Keratinocyte (primary cell): ENCODE measurements around the gene NLRP5. TPM values are rescaled to one million over a fixed set of nuclear protein-coding genes. Genes with fewer than 3 reads are reported as not detected.
"Not testable (repeated sequence)": the region's sequence is repeated elsewhere in the genome, so short reads cannot be mapped to it uniquely, and the experiment has no call there.

ENCODE experiments used
- DNase-seq: peaks from one replicate; pipeline ENCODE4 v3.0.0-alpha.2; 2011; ENCODE audit warnings: low read depth, missing footprints, low spot score
- FAIRE-seq: peaks from 2 replicates; lab custom pipeline; 2011; peaks lifted over from hg19 to GRCh38; lab: Jason Lieb, UNC
- H2AFZ ChIP-seq: 2 replicates; pipeline ENCODE4 v1.6.0; 2012; ENCODE audit warnings: low read length, control low read depth, inconsistent platforms; ENCODE audit not compliant: control insufficient read depth
- H3K27ac ChIP-seq: 2 replicates; pipeline ENCODE4 v1.5.1; 2011; ENCODE audit warnings: low read length; ENCODE audit not compliant: control insufficient read depth, insufficient read depth
- H3K27me3 ChIP-seq: 3 replicates; pipeline ENCODE4 v1.6.0; 2011; ENCODE audit warnings: low read length; ENCODE audit not compliant: control insufficient read depth, insufficient read depth; ENCODE audit errors: extremely low read depth
- H3K36me3 ChIP-seq, 2 experiments: 2 replicates in 1 of 2; 3 replicates in 1 of 2; pipeline ENCODE4 v1.5.1; 2011; ENCODE audit warnings: low read length in 2 of 2, mild to moderate bottlenecking in 1 of 2; ENCODE audit not compliant: control insufficient read depth in 2 of 2, insufficient read depth in 2 of 2; ENCODE audit errors: extremely low read depth in 1 of 2
- H3K4me1 ChIP-seq: 3 replicates; pipeline ENCODE4 v1.5.1; 2011; ENCODE audit warnings: low read length; ENCODE audit not compliant: control insufficient read depth, insufficient read depth; ENCODE audit errors: extremely low read depth
- H3K4me2 ChIP-seq: 3 replicates; pipeline ENCODE4 v1.6.0; 2011; ENCODE audit warnings: low read depth, low read length; ENCODE audit not compliant: control insufficient read depth, insufficient read depth; ENCODE audit errors: extremely low read depth
- H3K4me3 ChIP-seq, 3 experiments: fragments of 200-600 bp in 1 of 3; sonication (generic) in 1 of 3; 2 replicates in 2 of 3; 3 replicates in 1 of 3; pipeline ENCODE4 v1.5.1; 2011 to 2016; ENCODE audit warnings: low read length in 3 of 3, mild to moderate bottlenecking in 3 of 3, control low read depth in 2 of 3, inconsistent platforms in 1 of 3, low read depth in 1 of 3, mixed read lengths in 1 of 3, mixed run types in 1 of 3, moderate library complexity in 1 of 3; ENCODE audit not compliant: control insufficient read depth in 2 of 3, insufficient read depth in 2 of 3; ENCODE audit errors: extremely low read depth in 1 of 3
- H3K79me2 ChIP-seq: 2 replicates; pipeline ENCODE4 v1.6.0; 2012; ENCODE audit warnings: low read length; ENCODE audit not compliant: control insufficient read depth, insufficient read depth
- H3K9ac ChIP-seq: 3 replicates; pipeline ENCODE4 v1.6.0; 2011; ENCODE audit warnings: low read length; ENCODE audit not compliant: control insufficient read depth, insufficient read depth; ENCODE audit errors: extremely low read depth
- H3K9me1 ChIP-seq: 3 replicates; pipeline ENCODE4 v1.6.0; 2011; ENCODE audit warnings: low read length; ENCODE audit not compliant: control insufficient read depth, insufficient read depth; ENCODE audit errors: extremely low read depth
- H3K9me3 ChIP-seq: 2 replicates; pipeline ENCODE4 v1.5.1; 2012; ENCODE audit warnings: low read depth, low read length; ENCODE audit not compliant: control insufficient read depth
- H4K20me1 ChIP-seq: 3 replicates; pipeline ENCODE4 v1.6.0; 2011; ENCODE audit warnings: low read length; ENCODE audit not compliant: control insufficient read depth, insufficient read depth; ENCODE audit errors: extremely low read depth
- EZH2 ChIP-seq: IDR thresholded peaks from one replicate; pipeline ENCODE4 v1.6.1; 2012; ENCODE audit warnings: inconsistent platforms, mild to moderate bottlenecking, low read length, moderate library complexity
- dilution Hi-C: fragments of 300-500 bp; cut with MboI; formaldehyde crosslinking; loops from one replicate; pipeline ENCODE4 v1.7.0; 2020; ENCODE audit warnings: low sequenced_read_pairs; ENCODE audit not compliant: extremely low pct_ligation_motif_present
- polyA plus RNA-seq, 5 experiments: library from polyadenylated mRNA; depleted of rRNA in 3 of 5; stranded (reverse) in 3 of 5; stranded (forward) in 1 of 5; unstranded in 1 of 5; fragments of >200 nt; gene quantifications; 1 replicate in 1 of 5; 2 replicates in 3 of 5; 3 replicates in 1 of 5; pipeline versions ENCODE4 v1.2.1 to v1.2.3, GENCODE V29; 2011 to 2012; ENCODE audit warnings: missing spikeins in 2 of 5, low read depth in 1 of 5, low replicate concordance in 1 of 5
- TF ChIP-seq, protein P1 (sequence below), 3 experiments: IDR thresholded peaks in 1 of 3; conservative IDR thresholded peaks in 1 of 3; optimal IDR thresholded peaks in 1 of 3; 2 replicates in 2 of 3; 3 replicates in 1 of 3; pipeline versions ENCODE3 to v1.5.1; 2011; ENCODE audit warnings: low read length in 3 of 3, mild to moderate bottlenecking in 3 of 3, moderate library complexity in 2 of 3, control low read depth in 1 of 3, inconsistent platforms in 1 of 3; ENCODE audit not compliant: insufficient read depth in 2 of 3; ENCODE audit errors: extremely low read depth in 1 of 3

Gene NLRP5
- polyA plus RNA-seq, 1 donor (not counting 4 experiments of a cell fraction or from before 2014, with no cell fraction given) = not detected

DNA sequence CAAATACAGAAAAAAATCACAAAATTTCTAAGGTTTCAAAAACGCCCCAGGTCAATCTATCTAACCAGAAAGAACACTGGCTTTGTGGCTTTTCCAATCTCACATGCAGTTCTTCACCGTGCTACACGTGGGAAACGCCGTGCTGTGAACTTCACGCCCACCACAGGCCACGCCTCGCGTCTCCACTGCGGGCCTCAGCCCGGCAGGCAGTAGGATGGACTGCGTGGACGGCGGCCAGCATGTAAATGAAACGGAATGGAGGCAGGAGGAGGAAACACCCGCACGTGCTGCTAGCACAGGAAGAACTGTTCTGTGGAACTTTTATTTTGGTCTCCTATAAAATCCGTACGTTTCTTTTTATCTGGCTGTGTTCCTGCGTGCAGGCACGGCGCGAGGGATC is 110.7 kb downstream of the NLRP5 start:
- no peak overlapping the region for H3K9ac ChIP-seq
- no peak overlapping the region for H3K27ac ChIP-seq
- peaks cover 3% of the 10 kb centered on the region for H4K20me1 ChIP-seq
- dilution Hi-C loops = no loop called here
- peaks cover 12 to 18% of the 10 kb centered on the region in 2 experiments for H3K36me3 ChIP-seq
- H2AFZ ChIP-seq = no peak overlapping the region
- DNase-seq (no peak), FAIRE-seq (no peak)
- peaks cover 52% of the 10 kb centered on the region for H3K79me2 ChIP-seq
- TF ChIP-seq, protein P1, sequence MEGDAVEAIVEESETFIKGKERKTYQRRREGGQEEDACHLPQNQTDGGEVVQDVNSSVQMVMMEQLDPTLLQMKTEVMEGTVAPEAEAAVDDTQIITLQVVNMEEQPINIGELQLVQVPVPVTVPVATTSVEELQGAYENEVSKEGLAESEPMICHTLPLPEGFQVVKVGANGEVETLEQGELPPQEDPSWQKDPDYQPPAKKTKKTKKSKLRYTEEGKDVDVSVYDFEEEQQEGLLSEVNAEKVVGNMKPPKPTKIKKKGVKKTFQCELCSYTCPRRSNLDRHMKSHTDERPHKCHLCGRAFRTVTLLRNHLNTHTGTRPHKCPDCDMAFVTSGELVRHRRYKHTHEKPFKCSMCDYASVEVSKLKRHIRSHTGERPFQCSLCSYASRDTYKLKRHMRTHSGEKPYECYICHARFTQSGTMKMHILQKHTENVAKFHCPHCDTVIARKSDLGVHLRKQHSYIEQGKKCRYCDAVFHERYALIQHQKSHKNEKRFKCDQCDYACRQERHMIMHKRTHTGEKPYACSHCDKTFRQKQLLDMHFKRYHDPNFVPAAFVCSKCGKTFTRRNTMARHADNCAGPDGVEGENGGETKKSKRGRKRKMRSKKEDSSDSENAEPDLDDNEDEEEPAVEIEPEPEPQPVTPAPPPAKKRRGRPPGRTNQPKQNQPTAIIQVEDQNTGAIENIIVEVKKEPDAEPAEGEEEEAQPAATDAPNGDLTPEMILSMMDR (optimal IDR thresholded peaks at IDR 0.05 in 1 of 3, IDR thresholded peaks at IDR 0.05 in 1 of 3, conservative IDR thresholded peaks at IDR 0.05 in 1 of 3; ENCODE audit: extremely low read depth in 1 of 3, insufficient read depth in 2 of 3, low read length in 3 of 3) = no peak
- TF ChIP-seq EZH2 = no peak
- H3K27me3 ChIP-seq = no peaks in the 10 kb centered on the region
- no peak overlapping the region for H3K4me2 ChIP-seq
- no peak overlapping the region for H3K4me3 ChIP-seq
- H3K9me3 ChIP-seq = no peaks in the 10 kb centered on the region
- no peaks in the 10 kb centered on the region for H3K4me1 ChIP-seq
- no peaks in the 10 kb centered on the region for H3K9me1 ChIP-seq

GRCh38 chr19:56097776-56098175 is 111.2 kb downstream of the NLRP5 start:
- H3K27me3 ChIP-seq = no peaks in the 10 kb centered on the region
- peaks cover 3% of the 10 kb centered on the region for H4K20me1 ChIP-seq
- H3K4me1 ChIP-seq = no peaks in the 10 kb centered on the region
- H3K4me2 ChIP-seq = no peak overlapping the region
- H3K9ac ChIP-seq = no peak overlapping the region
- peaks cover 52% of the 10 kb centered on the region for H3K79me2 ChIP-seq
- H3K9me3 ChIP-seq = no peaks in the 10 kb centered on the region
- no peak overlapping the region for H2AFZ ChIP-seq
- FAIRE-seq (no peak), DNase-seq (no peak)
- H3K4me3 ChIP-seq = no peak overlapping the region
- H3K36me3 ChIP-seq = peaks cover 12 to 18% of the 10 kb centered on the region in 2 experiments
- dilution Hi-C loops = no loop called here
- H3K9me1 ChIP-seq = no peaks in the 10 kb centered on the region
- TF ChIP-seq EZH2 = no peak
- TF ChIP-seq, protein P1 (optimal IDR thresholded peaks at IDR 0.05 in 1 of 3, IDR thresholded peaks at IDR 0.05 in 1 of 3, conservative IDR thresholded peaks at IDR 0.05 in 1 of 3; ENCODE audit: extremely low read depth in 1 of 3, insufficient read depth in 2 of 3, low read length in 3 of 3) = no peak
- H3K27ac ChIP-seq = no peak overlapping the region

DNA sequence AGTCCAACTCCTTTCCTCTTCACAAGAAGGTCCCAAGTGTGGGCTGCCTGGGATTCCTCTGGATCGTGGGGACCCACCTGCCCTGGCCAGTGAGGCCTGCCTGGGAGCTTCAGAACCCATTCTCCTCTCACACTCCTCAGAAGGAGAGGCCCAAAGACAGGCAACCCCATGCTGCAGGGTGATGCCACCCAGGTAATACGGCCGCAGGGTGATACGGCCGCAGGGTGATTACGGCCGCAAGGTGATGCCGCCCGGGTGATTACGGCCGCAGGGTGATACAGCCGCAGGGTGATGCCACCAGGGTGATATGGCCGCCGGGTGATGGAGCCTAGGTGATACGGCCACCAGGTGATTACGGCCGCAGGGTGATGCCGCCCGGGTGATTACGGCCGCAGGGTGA is 111.7 kb downstream of the NLRP5 start:
- dilution Hi-C loops, FAIRE-seq: not testable (repeated sequence)
- H3K79me2 ChIP-seq = peaks cover 52% of the 10 kb centered on the region

More for the DNA sequence above, 111.7 kb downstream of the NLRP5 start:
- not testable (repeated sequence) for H4K20me1 ChIP-seq, H3K27me3 ChIP-seq, H3K4me2 ChIP-seq, H3K4me3 ChIP-seq, H3K27ac ChIP-seq, H3K9me1 ChIP-seq, DNase-seq, H2AFZ ChIP-seq, H3K9ac ChIP-seq, H3K9me3 ChIP-seq, H3K4me1 ChIP-seq
- peaks cover 11 to 19% of the 10 kb centered on the region in 2 experiments for H3K36me3 ChIP-seq
